SK-MEL-5 (cell line): ENCODE measurements around the gene COMMD3. TPM values are rescaled to one million over a fixed set of nuclear protein-coding genes. Genes with fewer than 3 reads are reported as not detected.
"Not testable (repeated sequence)": the region's sequence is repeated elsewhere in the genome, so short reads cannot be mapped to it uniquely, and the experiment has no call there.

Experiments
- DNase-seq: peaks from one replicate; pipeline ENCODE4 v3.0.0-alpha.2; 2016; ENCODE audit warnings: low read depth, low spot score
- in situ Hi-C: cut with HindIII; loops from 2 replicates; pipeline ENCODE4 v1.10.0; 2016; ENCODE audit warnings: low sequenced_read_pairs, high pct_unique_total_duplicates, low pct_unique_long_range_greater_than_20kb
- polyA plus RNA-seq, 2 experiments: library from polyadenylated mRNA; depleted of rRNA; stranded (reverse); fragments of >200 nt; gene quantifications; 2 replicates each; pipeline ENCODE4 v1.2.3, GENCODE V29; 2015
- total RNA-seq: library from RNA; depleted of rRNA; stranded (reverse); fragments of >200 nt; shearing (Covaris generic); gene quantifications from 2 replicates; pipeline ENCODE4 v1.2.3, GENCODE V29; 2014; rRNA removed

The COMMD3 gene
- 50.6 and 50.7 TPM in 2 replicates for total RNA-seq
- 19.6 and 21.4 TPM in 2 replicates for polyA plus RNA-seq (2015; cell fraction: cytosol; rRNA removed)
- 111 and 135 TPM in 2 replicates for polyA plus RNA-seq (2015; cell fraction: nucleus; rRNA removed)

GRCh38 chr10:22316286-22317075 lies at the start of gene COMMD3:
COMMD3 (plus strand) TSS chr10:22316388; CDS start chr10:22316418, 30 bp downstream.
- DNase-seq: peak; percentile 80
- in situ Hi-C loops: loop anchor here (10.0 kb wide), 1 partner anchor 72 kb away; no protein-coding TSS in a partner anchor

GRCh38 chr10:22268503-22268902 lies 47.7 kb upstream of the COMMD3 start:
- no peak for DNase-seq
- in situ Hi-C loops: no loop called here

- no peak for DNase-seq
- in situ Hi-C loops: no loop called here
Observed at GRCh38 chr10:22271786-22272185, 44.4 kb upstream of the COMMD3 start.

GRCh38 chr10:22278441-22278782 lies 37.8 kb upstream of the COMMD3 start:
- DNase-seq: no peak
- in situ Hi-C loops: no loop called here

GRCh38 chr10:22280078-22280477 lies 36.1 kb upstream of the COMMD3 start:
- in situ Hi-C loops: no loop called here
- no peak for DNase-seq

- in situ Hi-C loops: no loop called here
- no peak for DNase-seq
Observed at GRCh38 chr10:22285130-22285529, 31.1 kb upstream of the COMMD3 start.

- DNase-seq: no peak
- in situ Hi-C loops: no loop called here
Observed at GRCh38 chr10:22293747-22294404, 22.3 kb upstream of the COMMD3 start.

GRCh38 chr10:22294694-22295093 lies 21.5 kb upstream of the COMMD3 start:
- in situ Hi-C loops: no loop called here

GRCh38 chr10:22301193-22301592 lies 15.0 kb upstream of the COMMD3 start:
- in situ Hi-C loops: no loop called here
- peak; percentile 11 for DNase-seq

More at GRCh38 chr10:22294694-22295093, 21.5 kb upstream of the COMMD3 start:
- DNase-seq: no peak

GRCh38 chr10:22303461-22303860 lies 12.7 kb upstream of the COMMD3 start:
- in situ Hi-C loops: no loop called here
- DNase-seq: no peak

- no peak for DNase-seq
- in situ Hi-C loops: no loop called here
Observed at GRCh38 chr10:22305721-22306120, 10.5 kb upstream of the COMMD3 start.

- no peak for DNase-seq
- in situ Hi-C loops: no loop called here
Observed at GRCh38 chr10:22308390-22308789, 7.8 kb upstream of the COMMD3 start.

GRCh38 chr10:22309180-22310000 lies 6.8 kb upstream of the COMMD3 start:
- in situ Hi-C loops: no loop called here
- DNase-seq: no peak

GRCh38 chr10:22310012-22310411 lies 6.2 kb upstream of the COMMD3 start:
- in situ Hi-C loops: loop anchor here (10.0 kb wide), 1 partner anchor 65 kb away; no protein-coding TSS in a partner anchor
- not testable (repeated sequence) for DNase-seq

GRCh38 chr10:22310928-22311327 lies 5.3 kb upstream of the COMMD3 start:
- in situ Hi-C loops: loop anchor here (10.0 kb wide), 1 partner anchor 66 kb away; no protein-coding TSS in a partner anchor
- no peak for DNase-seq

- in situ Hi-C loops: loop anchor here (10.0 kb wide), 1 partner anchor 70 kb away; no protein-coding TSS in a partner anchor
Observed at GRCh38 chr10:22314852-22315251, 1.3 kb upstream of the COMMD3 start.

GRCh38 chr10:22315455-22316285 lies 518 bp upstream of the COMMD3 start:
- in situ Hi-C loops: loop anchor here (10.0 kb wide), 1 partner anchor 71 kb away; no protein-coding TSS in a partner anchor
- DNase-seq: no peak

More at GRCh38 chr10:22314852-22315251, 1.3 kb upstream of the COMMD3 start:
- DNase-seq: no peak
